NT2/D1 (cell line): Measurements from ENCODE around the gene PARK7.

Experiments
- DNase-seq: peaks from one replicate; pipeline ENCODE4 v3.0.0-alpha.2; 2011; ENCODE audit warnings: low read depth, low spot score
- H3K27me3 ChIP-seq: 2 replicates; pipeline ENCODE4 v1.6.0; 2011; ENCODE audit warnings: mild to moderate bottlenecking; ENCODE audit not compliant: insufficient read length, insufficient read depth
- H3K36me3 ChIP-seq: 2 replicates; pipeline ENCODE4 v1.6.1; 2011; ENCODE audit warnings: mild to moderate bottlenecking, low read length, mixed read lengths; ENCODE audit not compliant: insufficient read depth, insufficient read length
- H3K4me1 ChIP-seq: 2 replicates; pipeline ENCODE4 v1.5.1; 2011; ENCODE audit not compliant: insufficient read depth, insufficient read length
- H3K4me3 ChIP-seq: 2 replicates; pipeline ENCODE4 v1.5.1; 2011; ENCODE audit warnings: low read depth; ENCODE audit not compliant: insufficient read length
- H3K9ac ChIP-seq: 2 replicates; pipeline ENCODE4 v1.6.0; 2011; ENCODE audit warnings: low read depth; ENCODE audit not compliant: insufficient read length
- H3K9me3 ChIP-seq: 2 replicates; pipeline ENCODE4 v1.5.1; 2011; ENCODE audit warnings: mild to moderate bottlenecking, low read length; ENCODE audit not compliant: insufficient read depth
- SUZ12 ChIP-seq: IDR thresholded peaks from 2 replicates; pipeline ENCODE4 v1.6.1; 2011; ENCODE audit not compliant: insufficient read length, insufficient read depth; ENCODE audit errors: extremely low read depth
- YY1 ChIP-seq: IDR thresholded peaks from 2 replicates; pipeline ENCODE4 v1.6.1; 2011; ENCODE audit not compliant: insufficient read length, insufficient read depth
- ZNF274 ChIP-seq: IDR thresholded peaks from 2 replicates; pipeline ENCODE4 v1.6.1; 2011; ENCODE audit warnings: mild to moderate bottlenecking, low read depth, low read length

The PARK7 gene

GRCh38 chr1:8011923-8012858 is 50.7 kb downstream of the PARK7 start:
- H3K36me3 ChIP-seq: peaks cover 61% of the 10 kb centered on the region
- TF ChIP-seq YY1: no peak
- no peak for TF ChIP-seq ZNF274
- TF ChIP-seq SUZ12: no peak
- H3K9ac ChIP-seq: no peak overlapping the region
- H3K4me3 ChIP-seq: no peak overlapping the region
- H3K4me1 ChIP-seq: no peaks in the 10 kb centered on the region
- no peak for DNase-seq
- no peaks in the 10 kb centered on the region for H3K27me3 ChIP-seq
- no peaks in the 10 kb centered on the region for H3K9me3 ChIP-seq

DNA sequence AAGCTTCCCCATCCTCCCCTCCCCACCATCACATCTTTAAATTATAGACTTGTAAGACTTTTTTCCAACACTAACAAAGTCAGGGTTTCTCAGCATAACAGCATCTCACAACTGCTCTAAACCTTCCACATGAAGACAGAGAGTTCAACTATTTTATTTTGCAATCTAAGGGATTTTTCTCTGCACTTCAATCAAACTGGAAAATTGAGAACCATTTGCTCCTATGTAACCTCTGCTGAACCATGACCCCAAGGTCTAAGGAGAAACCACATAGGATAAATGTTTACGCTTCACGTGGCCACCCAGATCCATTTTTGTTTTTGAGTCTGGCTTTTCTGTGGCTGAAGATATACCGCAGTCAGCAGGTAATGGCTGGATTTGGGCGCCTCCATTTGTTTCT is 51.4 kb downstream of the PARK7 start:
- Histone ChIP-seq H3K4me1 (no peaks in the 10 kb centered on the region), H3K27me3 (no peaks in the 10 kb centered on the region), H3K36me3 (peaks cover 61% of the 10 kb centered on the region), H3K9me3 (no peaks in the 10 kb centered on the region), H3K4me3 (no peak overlapping the region), H3K9ac (no peak overlapping the region)
- DNase-seq: no peak
- TF ChIP-seq SUZ12: no peak
- no peak for TF ChIP-seq YY1
- no peak for TF ChIP-seq ZNF274

- no peaks in the 10 kb centered on the region for H3K4me1 ChIP-seq
- H3K9ac ChIP-seq: no peak overlapping the region
- no peaks in the 10 kb centered on the region for H3K27me3 ChIP-seq
- no peaks in the 10 kb centered on the region for H3K9me3 ChIP-seq
- no peak for TF ChIP-seq ZNF274
- TF ChIP-seq YY1: no peak
- TF ChIP-seq SUZ12: no peak
- peaks cover 61% of the 10 kb centered on the region for H3K36me3 ChIP-seq
- no peak for DNase-seq
- H3K4me3 ChIP-seq: no peak overlapping the region
Measured at GRCh38 chr1:8013399-8013798, 51.9 kb downstream of the PARK7 start.

DNA sequence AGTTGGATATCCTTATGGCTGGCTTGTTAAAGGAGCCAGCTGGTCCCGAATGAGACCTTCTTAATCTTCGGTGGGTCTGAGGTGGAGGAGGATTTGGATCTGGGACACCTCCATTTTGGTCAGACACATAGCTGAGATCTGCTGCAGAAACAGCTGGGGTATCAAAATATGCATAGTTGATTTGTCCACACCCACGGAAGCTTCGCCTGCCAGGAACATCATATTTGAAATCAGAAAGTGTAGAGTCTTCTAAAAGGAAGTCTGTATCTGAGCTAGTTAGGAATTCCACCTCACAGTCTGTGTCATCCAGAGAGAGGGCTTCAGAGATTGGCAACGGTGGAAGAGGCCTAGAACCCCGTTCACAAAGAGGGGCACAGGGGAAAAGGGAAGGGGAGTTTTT is 52.3 kb downstream of the PARK7 start:
- DNase-seq: no peak
- no peaks in the 10 kb centered on the region for H3K4me1 ChIP-seq

GRCh38 chr1:8014381-8014988 is 53.0 kb downstream of the PARK7 start:
- peaks cover 56% of the 10 kb centered on the region for H3K36me3 ChIP-seq
- no peaks in the 10 kb centered on the region for H3K9me3 ChIP-seq
- H3K4me1 ChIP-seq: no peaks in the 10 kb centered on the region
- H3K9ac ChIP-seq: no peak overlapping the region
- H3K4me3 ChIP-seq: no peak overlapping the region
- TF ChIP-seq SUZ12: no peak
- no peak for TF ChIP-seq ZNF274
- no peak for TF ChIP-seq YY1
- no peaks in the 10 kb centered on the region for H3K27me3 ChIP-seq
- DNase-seq: no peak

More for the DNA sequence above, 52.3 kb downstream of the PARK7 start:
- Histone ChIP-seq H3K27me3 (no peaks in the 10 kb centered on the region), H3K36me3 (peaks cover 61% of the 10 kb centered on the region), H3K4me3 (no peak overlapping the region), H3K9me3 (no peaks in the 10 kb centered on the region), H3K9ac (no peak overlapping the region)
- TF ChIP-seq YY1: no peak
- TF ChIP-seq SUZ12: no peak
- no peak for TF ChIP-seq ZNF274

- DNase-seq: no peak
- H3K9me3 ChIP-seq: no peaks in the 10 kb centered on the region
- peaks cover 49% of the 10 kb centered on the region for H3K36me3 ChIP-seq
- H3K4me3 ChIP-seq: no peak overlapping the region
- no peaks in the 10 kb centered on the region for H3K27me3 ChIP-seq
- H3K4me1 ChIP-seq: no peaks in the 10 kb centered on the region
- peak overlapping the region; percentile 15 for H3K9ac ChIP-seq
- TF ChIP-seq SUZ12: no peak
- TF ChIP-seq ZNF274: no peak
Measured at GRCh38 chr1:8015036-8015808, 53.7 kb downstream of the PARK7 start.

GRCh38 chr1:8015809-8016165 is 54.3 kb downstream of the PARK7 start:
- Histone ChIP-seq H3K4me1 (no peaks in the 10 kb centered on the region), H3K9ac (no peak overlapping the region), H3K36me3 (peaks cover 45% of the 10 kb centered on the region), H3K4me3 (no peak overlapping the region), H3K9me3 (no peaks in the 10 kb centered on the region), H3K27me3 (no peaks in the 10 kb centered on the region)
- no peak for DNase-seq
- TF ChIP-seq ZNF274: no peak
- no peak for TF ChIP-seq SUZ12
- no peak for TF ChIP-seq YY1
